Urinary bladder (tissue), 4 donors: Measurements from ENCODE around the gene HMX3. TPM values are rescaled to one million over a fixed set of nuclear protein-coding genes. Genes with fewer than 3 reads are reported as not detected.

ENCODE experiments used
- DNase-seq: peaks from one replicate; pipeline ENCODE4 v3.0.0-alpha.2; 2015; ENCODE audit errors: extremely low spot score
- H3K27ac ChIP-seq: one replicate; pipeline ENCODE4 v1.5.1; 2013; ENCODE audit warnings: low read depth, mild to moderate bottlenecking, moderate library complexity
- H3K36me3 ChIP-seq: one replicate; pipeline ENCODE4 v1.6.1; 2013; ENCODE audit warnings: mild to moderate bottlenecking, moderate library complexity; ENCODE audit not compliant: insufficient read depth
- H3K4me1 ChIP-seq: one replicate; pipeline ENCODE4 v1.6.1; 2013; ENCODE audit warnings: mild to moderate bottlenecking, moderate library complexity; ENCODE audit not compliant: insufficient read depth
- H3K4me3 ChIP-seq: one replicate; pipeline ENCODE4 v1.5.1; 2013; ENCODE audit warnings: low read depth, low read length
- WGBS: extraction: QIAGEN DNeasy Blood & Tissue Kit; methylation state at CpG from one replicate; pipeline ENCODE4 v1.1.7; 2013; 5-methylcytosine and 5-hydroxymethylcytosine counted together
- polyA plus RNA-seq: library from polyadenylated mRNA; stranded (reverse); fragments of 200-250 nt; gene quantifications from one replicate; pipeline ENCODE4 v1.2.3, GENCODE V29; 2013
- total RNA-seq: library from RNA; depleted of rRNA; stranded (reverse); fragments of >200 nt; gene quantifications from one replicate; pipeline ENCODE4 v1.2.3, GENCODE V29; 2014
- donor health status: healthy with polysubstance abuse.
- donor health status: healthy.

HMX3 gene
- total and polyA plus RNA-seq, 2 donors = not detected

DNA sequence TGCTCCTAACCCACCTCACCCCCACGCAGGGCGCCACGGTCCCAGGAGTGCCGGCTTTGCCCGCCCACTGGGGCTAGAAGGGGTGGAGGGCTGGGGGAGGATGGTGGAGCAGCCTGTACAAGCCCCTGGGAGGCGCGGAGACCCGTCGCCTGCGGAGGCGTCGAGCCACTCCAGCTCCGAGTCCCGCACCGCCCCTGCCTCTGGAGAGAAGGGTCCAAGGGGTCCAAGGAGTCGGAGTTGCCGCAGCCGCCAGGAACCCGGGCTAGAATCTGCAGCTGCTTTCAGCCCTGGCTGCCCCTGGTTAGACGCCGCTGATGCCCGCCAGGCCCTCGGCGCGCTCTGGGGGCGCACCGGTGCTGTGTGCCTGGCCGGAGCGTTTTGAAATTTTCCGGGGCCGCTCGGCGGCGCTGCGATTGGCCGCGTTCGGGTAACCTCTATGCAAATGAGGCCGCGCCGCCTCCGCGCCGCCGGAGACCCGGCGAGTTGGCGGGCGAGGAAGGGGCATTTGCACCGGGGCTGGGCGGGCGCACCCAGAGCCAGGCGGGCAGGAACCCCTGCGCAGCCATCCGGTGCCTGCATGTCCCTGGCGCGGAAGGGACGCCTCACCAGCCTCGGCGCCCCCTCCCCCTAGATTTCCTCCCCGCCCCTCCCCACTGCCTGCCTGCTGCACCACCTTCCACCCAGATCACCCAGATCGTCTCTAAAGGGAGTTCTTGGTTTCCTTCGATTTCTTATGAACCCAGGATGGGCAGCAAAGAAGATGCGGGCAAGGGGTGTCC lies 12.1 kb downstream of the HMX3 start, which contains the start of gene HMX2:
TSS of gene HMX2 (plus strand) at position 502 of the 779 bp plus-strand sequence. CDS start at position 745, 243 bp downstream.
- WGBS = under 1% methylated on average over 64 of the region's 64 CpGs
- Histone ChIP-seq H3K4me1 (no peaks in the 10 kb centered on the region), H3K4me3 (no peak within 1 kb of the TSS), H3K27ac (no peak within 1 kb of the TSS), H3K36me3 (no peaks in the 10 kb centered on the region)
- DNase-seq = no peak

DNA sequence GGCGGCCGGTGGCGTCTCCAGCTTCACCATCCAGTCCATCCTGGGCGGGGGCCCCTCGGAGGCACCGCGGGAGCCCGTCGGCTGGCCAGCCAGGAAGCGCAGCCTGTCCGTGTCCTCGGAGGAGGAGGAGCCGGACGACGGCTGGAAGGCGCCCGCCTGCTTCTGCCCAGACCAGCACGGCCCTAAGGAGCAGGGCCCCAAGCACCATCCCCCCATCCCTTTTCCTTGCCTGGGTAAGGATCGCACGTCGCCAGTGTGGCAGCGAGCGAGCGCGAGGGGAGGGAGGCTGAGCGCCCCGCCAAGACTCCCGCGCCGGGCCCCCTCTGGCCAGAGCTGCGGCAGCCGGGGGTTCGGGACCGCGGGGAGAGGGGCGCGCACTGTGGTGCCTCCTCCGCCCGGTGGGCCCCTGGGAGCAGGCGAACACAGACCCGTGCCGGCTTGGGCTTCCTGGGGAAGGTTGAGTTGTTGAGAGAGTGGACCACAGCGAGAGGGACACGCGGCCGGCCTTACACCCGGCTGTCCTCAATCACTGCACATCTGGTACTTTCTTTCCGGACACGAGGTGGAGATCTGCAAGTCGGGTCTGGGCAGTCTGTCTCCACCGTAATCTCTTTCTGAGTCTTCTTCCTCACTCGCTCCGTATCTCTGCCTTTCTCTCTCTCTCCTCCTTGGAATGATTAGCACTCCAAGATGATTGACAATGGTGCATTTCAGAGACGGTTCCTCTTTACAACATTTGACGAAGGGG lies 12.8 kb downstream of the HMX3 start:
- H3K36me3 ChIP-seq = no peaks in the 10 kb centered on the region
- no peaks in the 10 kb centered on the region for H3K4me1 ChIP-seq
- no peak overlapping the region for H3K27ac ChIP-seq
- 2% methylated on average over 55 of the region's 55 CpGs for WGBS
- H3K4me3 ChIP-seq = no peak overlapping the region
- no peak for DNase-seq

GRCh38 chr10:123149162-123149567 lies 13.4 kb downstream of the HMX3 start:
- 2% methylated on average over 12 of the region's 12 CpGs for WGBS
- Histone ChIP-seq H3K4me1 (no peaks in the 10 kb centered on the region), H3K36me3 (no peaks in the 10 kb centered on the region), H3K4me3 (no peak overlapping the region), H3K27ac (no peak overlapping the region)
- no peak for DNase-seq

- no peak for DNase-seq
- WGBS = 1% methylated on average over 76 of the region's 76 CpGs
- no peaks in the 10 kb centered on the region for H3K4me1 ChIP-seq
Observed at GRCh38 chr10:123149568-123150270, 13.9 kb downstream of the HMX3 start.

GRCh38 chr10:123150271-123150985 lies 14.7 kb downstream of the HMX3 start:
- DNase-seq = no peak
- Histone ChIP-seq H3K27ac (no peak overlapping the region), H3K4me3 (peak overlapping the region; percentile 0), H3K36me3 (no peaks in the 10 kb centered on the region), H3K4me1 (peaks cover 2% of the 10 kb centered on the region)
- 6% methylated on average over 34 of the region's 34 CpGs for WGBS

More at GRCh38 chr10:123149568-123150270, 13.9 kb downstream of the HMX3 start:
- Histone ChIP-seq H3K36me3 (no peaks in the 10 kb centered on the region), H3K4me3 (peak overlapping the region; percentile 15), H3K27ac (no peak overlapping the region)

- DNase-seq = no peak
- 3% methylated on average over 56 of the region's 56 CpGs for WGBS
- H3K4me3 ChIP-seq = no peak overlapping the region
- H3K4me1 ChIP-seq = peaks cover 2% of the 10 kb centered on the region
- H3K36me3 ChIP-seq = no peaks in the 10 kb centered on the region
- no peak overlapping the region for H3K27ac ChIP-seq
Observed at GRCh38 chr10:123150986-123151736, 15.4 kb downstream of the HMX3 start.

GRCh38 chr10:123151737-123152135 lies 16.0 kb downstream of the HMX3 start:
- DNase-seq = no peak
- WGBS = 17% methylated on average over 7 of the region's 7 CpGs
- H3K4me1 ChIP-seq = peaks cover 2% of the 10 kb centered on the region
- no peaks in the 10 kb centered on the region for H3K36me3 ChIP-seq
- no peak overlapping the region for H3K4me3 ChIP-seq
- H3K27ac ChIP-seq = no peak overlapping the region

GRCh38 chr10:123153486-123154091 lies 17.8 kb downstream of the HMX3 start:
- no peak for DNase-seq
- no peak overlapping the region for H3K4me3 ChIP-seq
- peaks cover 2% of the 10 kb centered on the region for H3K4me1 ChIP-seq
- whole genome bisulfite sequencing = 39% methylated on average over 9 of the region's 9 CpGs
- H3K27ac ChIP-seq = no peak overlapping the region
- H3K36me3 ChIP-seq = peaks cover 3% of the 10 kb centered on the region

GRCh38 chr10:123154092-123154710 lies 18.4 kb downstream of the HMX3 start, which contains the start of gene BUB3:
TSS of gene BUB3 (plus strand) at chr10:123154402. CDS start at chr10:123154918, 516 bp downstream.
- peak within 1 kb of the TSS; percentile 88 for H3K27ac ChIP-seq
- peak; percentile 99 for DNase-seq
- peaks cover 2% of the 10 kb centered on the region for H3K4me1 ChIP-seq
- peak within 1 kb of the TSS; percentile 89 for H3K4me3 ChIP-seq
- peaks cover 3% of the 10 kb centered on the region for H3K36me3 ChIP-seq
- WGBS = under 1% methylated on average over 50 of the region's 50 CpGs

- Histone ChIP-seq H3K36me3 (peaks cover 3% of the 10 kb centered on the region), H3K27ac (peak overlapping the region; percentile 88), H3K4me1 (peaks cover 2% of the 10 kb centered on the region), H3K4me3 (peak overlapping the region; percentile 89)
- WGBS = 4% methylated on average over 49 of the region's 49 CpGs
- DNase-seq = no peak
Observed at GRCh38 chr10:123154711-123155505, 19.1 kb downstream of the HMX3 start.

DNA sequence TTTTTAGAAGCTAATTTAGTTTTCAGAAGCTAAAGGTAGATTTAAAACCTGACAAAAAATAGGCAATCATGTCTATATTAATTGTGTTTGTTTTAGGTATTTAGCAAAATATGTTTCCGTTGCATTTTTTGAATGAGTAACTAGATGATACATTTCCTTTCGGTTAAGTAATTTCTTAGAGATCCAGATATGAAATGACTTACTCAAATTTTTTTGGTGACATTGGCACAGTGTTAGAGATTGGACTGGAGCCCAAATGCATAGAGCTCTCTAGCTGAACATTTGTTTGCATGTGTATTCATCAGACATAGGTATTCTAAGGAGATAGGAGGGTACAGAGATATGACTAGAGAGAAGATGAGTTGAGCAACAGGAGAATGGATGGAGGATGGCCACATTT lies 20.3 kb downstream of the HMX3 start:
- no peak for DNase-seq
- Histone ChIP-seq H3K4me1 (peaks cover 2% of the 10 kb centered on the region), H3K36me3 (peaks cover 3% of the 10 kb centered on the region), H3K4me3 (no peak overlapping the region), H3K27ac (no peak overlapping the region)
- 94% methylated on average over 2 of the region's 2 CpGs for WGBS
